GM12878 (cell line): ENCODE results near the gene LETM1. TPM values are rescaled to one million over a fixed set of nuclear protein-coding genes. Genes with fewer than 3 reads are reported as not detected.
A peak's percentile ranks its signal among the peaks of the same experiment; 100 is the strongest.

ENCODE experiments used
- ATAC-seq: fragments of 200-7000 bp; cut with Tn5 transposase; 3 replicates; pipeline ENCODE4 v1.9.1; 2020; ENCODE audit warnings: mild to moderate bottlenecking, moderate library complexity
- BruUV-seq: library from RNA; stranded (reverse); fragments of 400-500 nt; replicated peaks from 2 replicates; lab custom pipeline; 2021; lab: Mats Ljungman, UMichigan
- CTCF ChIA-PET: fragments of 300-600 bp; sonication (Branson Sonifier 250); formaldehyde crosslinking; extraction: SDS; loops from one replicate; lab custom pipeline; 2021; ENCODE audit warnings: inconsistent platforms; lab: Yijun Ruan, JAX
- POLR2A ChIA-PET: fragments of 350-600 bp; formaldehyde crosslinking; extraction: SDS; loops from one replicate; lab custom pipeline; 2021; ENCODE audit warnings: inconsistent platforms; lab: Charles Lee
- RAD21 ChIA-PET: fragments of 300-600 bp; sonication (Branson Sonifier 250); formaldehyde crosslinking; loops from one replicate; lab custom pipeline; 2023; ENCODE audit warnings: antibody characterized with exemption; ENCODE audit not compliant: unreplicated experiment; lab: Charles Lee
- SMC1A ChIA-PET: fragments of 300-600 bp; sonication (Branson Sonifier 250); formaldehyde crosslinking; loops from one replicate; lab custom pipeline; 2023; ENCODE audit not compliant: unreplicated experiment, uncharacterized antibody; lab: Charles Lee
- DNase-seq: peaks from one replicate; pipeline ENCODE4 v3.0.0-alpha.2; 2011; ENCODE audit warnings: low read depth, low spot score
- FAIRE-seq: peaks from 3 replicates; lab custom pipeline; 2011; peaks lifted over from hg19 to GRCh38; lab: Jason Lieb, UNC
- H2AFZ ChIP-seq: 2 replicates; pipeline ENCODE4 v1.6.0; 2011; ENCODE audit warnings: low read depth, low read length, control low read depth; ENCODE audit not compliant: control insufficient read depth
- H3K27ac ChIP-seq: 2 replicates; pipeline ENCODE4 v1.5.1; 2011; ENCODE audit warnings: control low read depth; ENCODE audit not compliant: control insufficient read depth, insufficient read depth
- H3K27me3 ChIP-seq, 2 experiments: replicated peaks in 1 of 2; 2 replicates each; pipeline versions ENCODE4 v1.6.0 to v1.6.1; 2011; ENCODE audit warnings: low read length in 1 of 2; ENCODE audit not compliant: control insufficient read depth in 2 of 2, insufficient read depth in 2 of 2
- H3K36me3 ChIP-seq, 2 experiments: 2 replicates each; pipeline ENCODE4 v1.5.1; 2011; ENCODE audit warnings: low read length in 1 of 2; ENCODE audit not compliant: control insufficient read depth in 2 of 2, insufficient read depth in 2 of 2
- H3K4me1 ChIP-seq: 2 replicates; pipeline ENCODE4 v1.6.1; 2011; ENCODE audit warnings: mild to moderate bottlenecking, low read length, moderate library complexity, mixed read lengths; ENCODE audit not compliant: control insufficient read depth, insufficient read depth
- H3K4me2 ChIP-seq: 2 replicates; pipeline ENCODE4 v1.6.0; 2011; ENCODE audit warnings: control low read depth; ENCODE audit not compliant: control insufficient read depth, insufficient read depth
- H3K4me3 ChIP-seq: fragments of 200-600 bp; sonication (generic); 2 replicates; pipeline ENCODE4 v1.5.1; 2016
- H3K79me2 ChIP-seq: 2 replicates; pipeline ENCODE4 v1.6.0; 2011; ENCODE audit warnings: low read length; ENCODE audit not compliant: control insufficient read depth, insufficient read depth
- H3K9ac ChIP-seq: 2 replicates; pipeline ENCODE4 v1.8.0; 2011; ENCODE audit warnings: low read length, control low read depth, mixed read lengths; ENCODE audit not compliant: control insufficient read depth, insufficient read depth
- H3K9me3 ChIP-seq: replicated peaks from 3 replicates; pipeline ENCODE4 v1.5.1; 2011; ENCODE audit warnings: mild to moderate bottlenecking, low read length; ENCODE audit not compliant: control insufficient read depth, insufficient read depth
- H4K20me1 ChIP-seq: 2 replicates; pipeline ENCODE4 v1.6.0; 2011; ENCODE audit not compliant: control insufficient read depth, insufficient read depth
- DPF2 ChIP-seq: fragments of 450-650 bp; IDR thresholded peaks from 2 replicates; pipeline ENCODE4 v1.6.1; 2017; ENCODE audit warnings: mild to moderate bottlenecking
- HDGF ChIP-seq: fragments of 450-650 bp; IDR thresholded peaks from 2 replicates; pipeline ENCODE4 v1.6.1; 2016; ENCODE audit warnings: antibody characterized with exemption
- SPI1 ChIP-seq: IDR thresholded peaks from 2 replicates; pipeline ENCODE4 v1.6.1; 2011; ENCODE audit warnings: low read depth, mild to moderate bottlenecking, low read length, moderate library complexity, borderline replicate concordance; ENCODE audit not compliant: insufficient read depth
- TCF7 ChIP-seq: IDR thresholded peaks from 2 replicates; pipeline ENCODE4 v1.6.1; 2014; ENCODE audit warnings: antibody characterized with exemption, borderline replicate concordance
- ZNF217 ChIP-seq: fragments of 450-650 bp; IDR thresholded peaks from 2 replicates; pipeline ENCODE4 v1.6.1; 2017; ENCODE audit warnings: antibody characterized with exemption, mild to moderate bottlenecking
- WGBS: methylation state at CpG from one replicate; pipeline ENCODE4 v1.1.6; 2016; ENCODE audit warnings: low lambda C conversion rate; ENCODE audit not compliant: insufficient replicate concordance, insufficient coverage; ENCODE audit errors: missing lambda C conversion rate; 5-methylcytosine and 5-hydroxymethylcytosine counted together
- in situ Hi-C: fragments of 300-500 bp; cut with MboI; formaldehyde crosslinking; loops from 9 replicates; pipeline ENCODE4 v1.14.3; 2018; ENCODE audit warnings: mixed read lengths
- intact Hi-C: fragments of 100-400 bp; cut with micrococcal nuclease; formaldehyde crosslinking; loops from one replicate; pipeline ENCODE4 v1.14.2; 2022; ENCODE audit not compliant: unreplicated experiment
- polyA plus RNA-seq, 11 experiments: library from polyadenylated mRNA; depleted of rRNA in 4 of 11; unstranded in 6 of 11; stranded (reverse) in 5 of 11; fragments of >200 nt; fragmentation: Nextera tagmentation in 4 of 11; fragmentation: Illumina TruSeq in 1 of 11; extraction: Ambion mirVana in 4 of 11; extraction: Trizol in 1 of 11; gene quantifications; 1 replicate in 1 of 11; 2 replicates in 10 of 11; pipeline versions ENCODE4 v1.2.1 to v1.2.3, GENCODE V29; 2011 to 2016; ENCODE audit warnings: inconsistent platforms in 2 of 11, missing spikeins in 2 of 11, low read depth in 1 of 11
- total RNA-seq, 4 experiments: library from RNA; depleted of rRNA in 3 of 4; stranded (reverse); fragments of >200 nt in 3 of 4; fragmentation: Illumina TruSeq in 1 of 4; extraction: Trizol in 1 of 4; gene quantifications; 2 replicates each; pipeline versions ENCODE4 v1.2.1 to v1.2.3, GENCODE V29; 2013 to 2021
- TF ChIP-seq, protein P1 (sequence below): fragments of 450-650 bp; IDR thresholded peaks from 2 replicates; pipeline ENCODE4 v1.6.1; 2016; ENCODE audit warnings: mild to moderate bottlenecking

LETM1 gene
- total and polyA plus RNA-seq, 10 of the 15 experiments (the other 5 are each of a cell fraction or from before 2014, with no cell fraction given) = 2.6 to 65.2 (median 30.2) TPM

DNA sequence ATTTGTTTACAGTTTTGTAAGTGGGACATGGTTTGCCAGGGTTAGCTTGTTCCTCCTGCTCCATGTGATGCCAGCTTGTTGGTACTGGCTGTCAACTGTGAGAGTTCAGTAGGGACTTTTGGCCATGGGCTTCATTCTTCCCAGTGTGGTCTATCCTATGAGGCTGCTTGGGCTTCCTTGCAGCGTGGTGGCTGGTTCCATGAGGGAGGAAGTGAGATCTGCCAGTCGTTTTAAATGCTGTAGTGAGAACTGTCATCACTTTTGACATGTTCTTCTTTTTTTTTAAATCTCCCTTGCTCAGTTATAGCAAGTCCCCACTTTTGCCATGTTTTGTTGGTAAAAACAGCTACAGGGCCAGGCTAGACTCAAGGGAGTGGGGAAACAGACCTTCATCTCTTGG lies 31.1 kb upstream of the LETM1 start:
- peak overlapping the region; percentile 33; the same call in 1 of the 2 replicates for H2AFZ ChIP-seq
- H3K27ac ChIP-seq = no peak overlapping the region
- intact Hi-C loops = no loop called here
- no peaks in the 10 kb centered on the region for H4K20me1 ChIP-seq
- no peaks in the 10 kb centered on the region for H3K27me3 ChIP-seq
- peaks cover 2% of the 10 kb centered on the region; the same call in 1 of the 2 replicates for H3K4me1 ChIP-seq
- TF ChIP-seq SPI1 (peak; percentile 80), DPF2 (no peak)
- TF ChIP-seq, protein P1, sequence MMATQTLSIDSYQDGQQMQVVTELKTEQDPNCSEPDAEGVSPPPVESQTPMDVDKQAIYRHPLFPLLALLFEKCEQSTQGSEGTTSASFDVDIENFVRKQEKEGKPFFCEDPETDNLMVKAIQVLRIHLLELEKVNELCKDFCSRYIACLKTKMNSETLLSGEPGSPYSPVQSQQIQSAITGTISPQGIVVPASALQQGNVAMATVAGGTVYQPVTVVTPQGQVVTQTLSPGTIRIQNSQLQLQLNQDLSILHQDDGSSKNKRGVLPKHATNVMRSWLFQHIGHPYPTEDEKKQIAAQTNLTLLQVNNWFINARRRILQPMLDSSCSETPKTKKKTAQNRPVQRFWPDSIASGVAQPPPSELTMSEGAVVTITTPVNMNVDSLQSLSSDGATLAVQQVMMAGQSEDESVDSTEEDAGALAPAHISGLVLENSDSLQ = 0 out of 2 replicates have a peak, but pooled peaks have one; percentile 22
- ChIA-PET POLR2A (interaction anchor here (0.9 to 1.2 kb wide), 3 partner anchors 12 to 173 kb away, joined by 3 to 4 read pairs (median 3); partner anchors contain the start of gene NSD2), RAD21 (interaction anchor here (1.6 to 1.7 kb wide), 2 partner anchors 12 to 28 kb away, joined by 3 to 5 read pairs; no protein-coding TSS in a partner anchor), CTCF (interaction anchor here (1.0 to 5.3 kb wide), 5 partner anchors 12 to 30 kb away, joined by 3 to 37 read pairs (median 4); no protein-coding TSS in a partner anchor), SMC1A (interaction anchor here (1.0 to 2.5 kb wide), 5 partner anchors 8 to 57 kb away, joined by 3 to 11 read pairs (median 6); no protein-coding TSS in a partner anchor)
- H3K79me2 ChIP-seq = peaks cover 86% of the 10 kb centered on the region
- no peak overlapping the region for H3K4me3 ChIP-seq
- no peaks in the 10 kb centered on the region for H3K9me3 ChIP-seq
- peaks cover 2 to 3% of the 10 kb centered on the region in 2 experiments; a peak in 2 of 4 replicates for H3K36me3 ChIP-seq
- no peak for FAIRE-seq
- DNase-seq = no peak
- in situ Hi-C loops = no loop called here
- H3K9ac ChIP-seq = no peak overlapping the region
- peak; percentile 56 for ATAC-seq
- whole genome bisulfite sequencing = 0% methylated on average over 2 of the region's 2 CpGs
- TSS peak; percentile 15 for BruUV-seq
- H3K4me2 ChIP-seq = no peak overlapping the region

DNA sequence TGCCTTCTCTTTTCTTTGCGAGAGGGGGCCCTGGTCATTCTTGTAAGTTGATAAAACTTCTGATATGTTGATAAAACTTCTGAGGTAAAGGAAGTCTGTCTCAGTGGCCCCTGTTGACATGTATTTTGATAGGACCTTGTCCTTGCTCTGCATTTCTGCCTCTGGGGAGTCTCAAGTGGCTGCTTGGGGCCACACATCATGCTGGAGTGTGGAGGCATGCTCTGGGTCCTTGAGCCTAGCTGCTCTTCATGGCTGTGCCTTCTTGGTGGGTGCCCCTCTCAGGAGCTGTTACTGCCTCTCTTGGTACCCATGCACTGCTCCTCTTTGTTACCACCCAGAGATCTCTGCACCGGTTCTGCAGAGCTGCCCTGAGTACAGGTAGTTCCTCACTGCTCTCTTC lies 29.5 kb upstream of the LETM1 start:
- ChIA-PET POLR2A (interaction anchor here (0.7 to 1.5 kb wide), 4 partner anchors 9 to 15 kb away, joined by 3 to 5 read pairs (median 4); partner anchors contain the start of gene NSD2), RAD21 (no interaction called here), SMC1A (interaction anchor here (0.8 to 1.6 kb wide), 3 partner anchors 9 to 55 kb away, joined by 3 to 6 read pairs (median 3); no protein-coding TSS in a partner anchor), CTCF (interaction anchor here (0.9 to 5.3 kb wide), 3 partner anchors 12 to 25 kb away, joined by 3 to 37 read pairs (median 4); no protein-coding TSS in a partner anchor)
- H3K4me1 ChIP-seq = peaks cover 2% of the 10 kb centered on the region; the same call in 1 of the 2 replicates
- TF ChIP-seq ZNF217 (no peak), HDGF (no peak), TCF7 (no peak)
- H3K4me2 ChIP-seq = no peak overlapping the region
- no peak overlapping the region for H3K27ac ChIP-seq
- no peak for DNase-seq
- peaks cover 89% of the 10 kb centered on the region for H3K79me2 ChIP-seq
- H3K9ac ChIP-seq = no peak overlapping the region
- H3K4me3 ChIP-seq = no peak overlapping the region
- BruUV-seq = no TSS peak
- no peak overlapping the region for H2AFZ ChIP-seq
- H3K36me3 ChIP-seq = peaks cover 2 to 3% of the 10 kb centered on the region in 2 experiments; a peak in 2 of 4 replicates
- H3K9me3 ChIP-seq = no peaks in the 10 kb centered on the region
- ATAC-seq = peak; percentile 40
- FAIRE-seq = no peak
- in situ Hi-C loops (no loop called here), intact Hi-C loops (no loop called here)
- H4K20me1 ChIP-seq = no peaks in the 10 kb centered on the region
- H3K27me3 ChIP-seq = no peaks in the 10 kb centered on the region
- WGBS = 94% methylated on average over 2 of the region's 2 CpGs
